Stimulated activated naive B cell treated with anti-CD40 and anti-IgM and Interleukin-4, amounts not matched to agents 10 μg/mL and 1 μg/mL and 100 μg/mL, for 72 hours (primary cell): ENCODE data around the gene SEPTIN3.
A peak's percentile ranks its signal among the peaks of the same experiment; 100 is the strongest.

Experiments
- ATAC-seq, 2 donors: fragments of 150-1000 bp; cut with Tn5 transposase; replicated peaks; 2 replicates each; pipeline ENCODE4 v1.10.0; 2021; ENCODE audit warnings: moderate library complexity in 1 of 2
- DNase-seq: peaks from one replicate; pipeline ENCODE4 v3.0.0; 2021
- H3K27ac Mint-ChIP-seq: one replicate; pipeline ENCODE4 v1.8.0; 2022; ENCODE audit warnings: mild to moderate bottlenecking, mixed read lengths
- H3K27me3 Mint-ChIP-seq, 2 donors: one replicate each; pipeline ENCODE4 v1.8.0; 2022; ENCODE audit warnings: mixed read lengths in 2 of 2
- H3K36me3 Mint-ChIP-seq, 2 donors: one replicate each; pipeline ENCODE4 v1.8.0; 2022; ENCODE audit warnings: mixed read lengths in 2 of 2, mild to moderate bottlenecking in 1 of 2
- H3K4me1 Mint-ChIP-seq, 2 donors: one replicate each; pipeline ENCODE4 v1.8.0; 2022; ENCODE audit warnings: mixed read lengths in 2 of 2, mild to moderate bottlenecking in 1 of 2
- H3K4me3 Mint-ChIP-seq, 2 donors: one replicate each; pipeline ENCODE4 v1.8.0; 2022; ENCODE audit warnings: mild to moderate bottlenecking in 2 of 2, mixed read lengths in 2 of 2, moderate library complexity in 1 of 2
- H3K9me3 Mint-ChIP-seq, 2 donors: one replicate each; pipeline ENCODE4 v1.8.0; 2022; ENCODE audit warnings: mixed read lengths in 2 of 2, mild to moderate bottlenecking in 1 of 2

SEPTIN3 gene

GRCh38 chr22:41998361-41999261 is 29.4 kb downstream of the SEPTIN3 start, which contains the start of gene WBP2NL:
Gene WBP2NL, plus strand, starts transcription at chr22:41998788. Its CDS starts 31 bp downstream, at chr22:41998819.
- H3K36me3 Mint-ChIP-seq, result peaks cover 21 to 34% of the 10 kb centered on the region in 2 donors
- peak within 1 kb of the TSS; percentile 94 to 99 for H3K4me3 Mint-ChIP-seq
- ATAC-seq (peak; percentile 95 to 97), DNase-seq (peak; percentile 88)
- H3K27me3 Mint-ChIP-seq, result peaks cover 0 to 8% of the 10 kb centered on the region in 2 donors
- peaks cover 23 to 35% of the 10 kb centered on the region in 2 donors for H3K4me1 Mint-ChIP-seq
- H3K27ac Mint-ChIP-seq, result peak within 1 kb of the TSS; percentile 99
- H3K9me3 Mint-ChIP-seq, result peaks cover 3 to 9% of the 10 kb centered on the region in 2 donors

DNA sequence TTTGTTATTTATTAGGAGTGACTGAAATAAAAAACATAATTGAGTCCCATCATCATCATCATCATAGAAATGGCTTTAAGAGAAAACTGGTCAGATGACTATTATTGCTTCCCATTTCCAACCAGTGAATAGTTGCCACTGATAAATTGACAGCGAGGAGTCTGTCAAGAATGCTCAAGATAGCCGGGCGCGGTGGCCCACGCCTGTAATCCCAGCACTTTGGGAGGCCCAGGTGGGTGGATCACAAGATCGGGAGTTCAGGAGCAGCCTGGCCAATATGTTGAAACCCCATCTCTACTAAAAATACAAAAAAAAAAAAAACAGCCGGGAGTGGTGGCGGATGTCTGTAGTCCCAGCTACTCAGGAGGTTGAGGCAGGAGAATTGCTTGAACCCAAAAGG is 31.2 kb downstream of the SEPTIN3 start:
- Mint-ChIP-seq H3K36me3 (peaks cover 21 to 35% of the 10 kb centered on the region in 2 donors), H3K4me1 (peaks cover 18 to 23% of the 10 kb centered on the region in 2 donors), H3K4me3 (no peak overlapping the region), H3K9me3 (peaks cover 5 to 9% of the 10 kb centered on the region in 2 donors), H3K27ac (no peak overlapping the region), H3K27me3 (peaks cover 0 to 8% of the 10 kb centered on the region in 2 donors)
- DNase-seq, result no peak
- ATAC-seq, result no peak

GRCh38 chr22:42001121-42001520 is 31.9 kb downstream of the SEPTIN3 start:
- H3K4me1 Mint-ChIP-seq, result peaks cover 19 to 22% of the 10 kb centered on the region in 2 donors
- H3K9me3 Mint-ChIP-seq, result peaks cover 8 to 9% of the 10 kb centered on the region in 2 donors
- no peak for ATAC-seq
- no peak for DNase-seq
- peaks cover 21 to 35% of the 10 kb centered on the region in 2 donors for H3K36me3 Mint-ChIP-seq
- peaks cover 0 to 8% of the 10 kb centered on the region in 2 donors for H3K27me3 Mint-ChIP-seq
- H3K4me3 Mint-ChIP-seq, result no peak overlapping the region
- no peak overlapping the region for H3K27ac Mint-ChIP-seq

- H3K36me3 Mint-ChIP-seq, result peaks cover 21 to 35% of the 10 kb centered on the region in 2 donors
Observed at GRCh38 chr22:42001706-42002105, 32.5 kb downstream of the SEPTIN3 start.

DNA sequence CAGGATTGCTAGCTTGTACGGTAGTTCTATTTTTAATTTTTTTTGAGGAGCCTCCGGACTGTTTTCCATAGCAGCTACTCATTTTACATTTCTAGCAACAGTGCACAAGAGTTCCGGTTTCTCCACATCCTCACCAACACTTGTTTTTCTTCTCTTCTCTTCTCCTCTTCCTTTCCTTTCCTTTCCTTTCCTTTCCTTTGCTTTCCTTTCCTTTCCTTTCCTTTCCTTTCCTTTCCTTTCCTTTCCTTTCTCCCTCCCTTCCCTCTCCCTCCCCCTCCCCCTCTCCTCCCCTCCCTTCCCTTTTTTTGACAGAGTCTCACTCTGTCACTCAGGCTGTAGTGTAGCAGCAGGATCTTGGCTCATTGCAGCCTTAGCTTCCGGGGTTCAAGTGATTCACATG is 38.7 kb downstream of the SEPTIN3 start:
- Mint-ChIP-seq H3K27ac (no peak overlapping the region), H3K36me3 (peaks cover 1 to 7% of the 10 kb centered on the region in 2 donors), H3K27me3 (peaks cover 0 to 5% of the 10 kb centered on the region in 2 donors), H3K9me3 (peaks cover 10 to 14% of the 10 kb centered on the region in 2 donors), H3K4me3 (no peak overlapping the region), H3K4me1 (peaks cover 0 to 3% of the 10 kb centered on the region in 2 donors)
- DNase-seq, result no peak
- no peak for ATAC-seq

More at GRCh38 chr22:42001706-42002105, 32.5 kb downstream of the SEPTIN3 start:
- Mint-ChIP-seq H3K9me3 (peaks cover 8 to 9% of the 10 kb centered on the region in 2 donors), H3K27ac (no peak overlapping the region), H3K4me3 (no peak overlapping the region), H3K27me3 (peaks cover 0 to 5% of the 10 kb centered on the region in 2 donors), H3K4me1 (peaks cover 19 to 22% of the 10 kb centered on the region in 2 donors)
- no peak for ATAC-seq
- no peak for DNase-seq

DNA sequence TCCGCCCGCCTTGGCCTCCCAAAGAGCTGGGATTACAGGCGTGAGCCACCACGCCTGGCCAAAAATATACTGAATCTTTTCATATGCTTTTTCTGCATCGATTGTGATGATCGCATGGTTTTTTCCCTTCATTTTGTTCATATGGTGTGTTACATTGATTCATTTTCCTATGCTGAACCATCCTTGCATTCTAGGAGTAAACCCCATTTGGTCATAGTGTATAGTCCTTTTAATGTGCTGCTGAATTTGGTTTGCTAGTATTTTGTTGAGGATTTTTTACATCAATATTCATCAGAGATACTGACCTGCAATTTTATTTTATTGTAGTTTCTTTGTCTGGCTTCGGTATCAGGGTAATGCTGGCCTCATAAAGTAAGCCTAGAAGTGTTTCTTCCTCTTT is 41.5 kb downstream of the SEPTIN3 start:
- ATAC-seq, result no peak
- peaks cover 5 to 14% of the 10 kb centered on the region in 2 donors for H3K9me3 Mint-ChIP-seq
- no peak overlapping the region for H3K27ac Mint-ChIP-seq
- peaks cover 0 to 5% of the 10 kb centered on the region in 2 donors for H3K27me3 Mint-ChIP-seq
- no peak overlapping the region for H3K4me3 Mint-ChIP-seq
- no peaks in the 10 kb centered on the region for H3K4me1 Mint-ChIP-seq
- no peak for DNase-seq
- H3K36me3 Mint-ChIP-seq, result peaks cover 1 to 8% of the 10 kb centered on the region in 2 donors

DNA sequence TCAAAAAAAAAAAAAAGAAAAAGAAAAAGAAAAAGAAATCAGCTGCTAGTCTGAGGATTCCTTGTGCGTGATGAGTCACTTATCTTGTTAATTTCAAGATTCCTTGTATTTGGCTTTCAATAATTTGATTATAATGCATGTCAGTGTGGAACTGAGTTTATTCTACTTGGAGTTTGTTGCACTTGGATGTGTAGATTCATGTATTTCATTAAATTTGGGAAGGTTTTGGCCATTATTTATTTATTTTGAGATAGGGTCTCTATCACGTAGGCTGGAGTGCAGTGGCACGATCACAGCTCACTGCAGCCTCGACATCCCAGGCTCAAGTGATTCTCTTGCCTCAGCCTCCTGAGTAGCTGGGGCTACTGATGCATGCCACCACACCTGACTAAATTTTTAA is 44.1 kb downstream of the SEPTIN3 start:
- peaks cover 5 to 14% of the 10 kb centered on the region in 2 donors for H3K9me3 Mint-ChIP-seq
- peaks cover 1 to 8% of the 10 kb centered on the region in 2 donors for H3K36me3 Mint-ChIP-seq
- peaks cover 0 to 6% of the 10 kb centered on the region in 2 donors for H3K27me3 Mint-ChIP-seq
- ATAC-seq (no peak), DNase-seq (no peak)
- H3K4me3 Mint-ChIP-seq, result no peak overlapping the region
- no peaks in the 10 kb centered on the region for H3K4me1 Mint-ChIP-seq
- H3K27ac Mint-ChIP-seq, result no peak overlapping the region

DNA sequence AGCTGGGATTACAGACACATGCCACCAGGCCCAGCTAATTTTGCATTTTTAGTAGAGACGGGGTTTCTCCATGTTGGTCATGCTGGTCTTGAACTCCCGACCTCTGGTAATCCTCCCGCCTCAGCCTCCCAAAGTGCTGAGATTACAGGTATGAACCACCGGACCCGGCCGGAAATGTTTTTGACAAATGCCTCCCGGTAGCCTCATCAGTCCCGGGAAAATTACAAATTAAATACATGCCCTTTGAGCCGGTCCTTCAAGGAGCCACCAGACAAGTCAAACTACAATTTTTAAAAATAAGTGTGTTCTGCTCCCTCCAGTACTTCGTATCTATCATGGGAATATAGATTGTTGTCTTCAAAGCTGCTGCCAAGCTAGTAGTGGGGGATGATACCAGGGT is 46.9 kb downstream of the SEPTIN3 start:
- Mint-ChIP-seq H3K36me3 (peaks cover 1 to 9% of the 10 kb centered on the region in 2 donors), H3K4me1 (no peaks in the 10 kb centered on the region), H3K4me3 (no peak overlapping the region), H3K27me3 (peaks cover 0 to 8% of the 10 kb centered on the region in 2 donors), H3K27ac (no peak overlapping the region), H3K9me3 (peaks cover 0 to 8% of the 10 kb centered on the region in 2 donors)
- ATAC-seq, result no peak
- DNase-seq, result no peak

DNA sequence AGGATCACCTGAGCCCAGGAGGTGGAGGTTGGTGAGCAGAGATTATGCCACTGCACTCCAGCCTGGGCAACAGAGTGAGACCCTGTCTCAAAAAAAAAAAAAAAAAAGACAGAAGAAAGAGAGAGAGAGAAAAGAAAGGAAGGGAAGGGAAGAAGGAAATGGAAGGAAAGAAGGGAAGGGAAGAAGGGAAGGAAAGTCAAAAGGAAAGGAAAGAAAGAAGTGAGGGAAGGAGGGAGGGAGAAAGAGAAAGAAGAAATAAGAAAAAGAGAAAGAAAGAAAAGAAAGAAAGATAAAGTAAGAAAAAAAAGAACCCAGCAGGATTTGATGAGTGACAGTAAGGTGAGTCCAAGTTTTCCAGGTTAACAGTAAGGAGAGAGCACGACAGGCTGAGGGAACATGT is 49.0 kb downstream of the SEPTIN3 start:
- H3K4me3 Mint-ChIP-seq, result no peak overlapping the region
- ATAC-seq, result no peak
- H3K36me3 Mint-ChIP-seq, result peaks cover 0 to 9% of the 10 kb centered on the region in 2 donors
- no peaks in the 10 kb centered on the region for H3K9me3 Mint-ChIP-seq
- H3K27ac Mint-ChIP-seq, result peak overlapping the region; percentile 22
- H3K4me1 Mint-ChIP-seq, result peaks cover 5 to 10% of the 10 kb centered on the region in 2 donors
- peaks cover 0 to 8% of the 10 kb centered on the region in 2 donors for H3K27me3 Mint-ChIP-seq
- no peak for DNase-seq
